Dermis microvascular lymphatic vessel endothelial cell (primary cell): Measurements from ENCODE around the gene NUAK1. TPM values are rescaled to one million over a fixed set of nuclear protein-coding genes. Genes with fewer than 3 reads are reported as not detected.

ENCODE experiments used
- DNase-seq, 2 donors: peaks; one replicate each; pipeline versions ENCODE4 v3.0.0 to v3.0.0-alpha.2; 2010; ENCODE audit warnings: low read depth in 2 of 2
- total RNA-seq: library from RNA; depleted of rRNA; stranded (reverse); fragments of >200 nt; gene quantifications from 2 replicates; pipeline ENCODE4 v1.2.1, GENCODE V29; 2014

The NUAK1 gene
- total RNA-seq, result 22.2 and 24.8 TPM in 2 replicates

- peak; percentile 80 to 90 for DNase-seq
These were observed at the start of gene NUAK1 for GRCh38 chr12:106138633-106139421. TSS of gene NUAK1 (minus strand) at chr12:106138954. CDS start at chr12:106138653, 301 bp downstream.

GRCh38 chr12:106188256-106188655 lies 49.5 kb upstream of the NUAK1 start:
- DNase-seq, result no peak

GRCh38 chr12:106187842-106188241 lies 49.1 kb upstream of the NUAK1 start:
- DNase-seq, result no peak

GRCh38 chr12:106187155-106187789 lies 48.5 kb upstream of the NUAK1 start:
- no peak for DNase-seq

- DNase-seq, result no peak
These were observed 45.0 kb upstream of the NUAK1 start for GRCh38 chr12:106183735-106184134.

GRCh38 chr12:106181401-106182114 lies 42.8 kb upstream of the NUAK1 start:
- DNase-seq, result no peak

- DNase-seq, result no peak
These were observed 40.3 kb upstream of the NUAK1 start for GRCh38 chr12:106179086-106179485.

GRCh38 chr12:106178562-106178961 lies 39.8 kb upstream of the NUAK1 start:
- DNase-seq, result no peak

GRCh38 chr12:106176560-106176959 lies 37.8 kb upstream of the NUAK1 start:
- DNase-seq, result no peak

GRCh38 chr12:106174876-106175275 lies 36.1 kb upstream of the NUAK1 start:
- no peak for DNase-seq

- DNase-seq, result no peak
These were observed 34.7 kb upstream of the NUAK1 start for GRCh38 chr12:106173442-106173841.

GRCh38 chr12:106171117-106171750 lies 32.5 kb upstream of the NUAK1 start:
- no peak for DNase-seq

GRCh38 chr12:106170285-106170684 lies 31.5 kb upstream of the NUAK1 start:
- DNase-seq, result peak in 1 of 2 donors; percentile 1

- no peak for DNase-seq
These were observed 25.0 kb upstream of the NUAK1 start for GRCh38 chr12:106163712-106164111.

- no peak for DNase-seq
These were observed 22.7 kb upstream of the NUAK1 start for GRCh38 chr12:106161491-106161890.

GRCh38 chr12:106160915-106161314 lies 22.2 kb upstream of the NUAK1 start:
- no peak for DNase-seq

- no peak for DNase-seq
These were observed 19.0 kb upstream of the NUAK1 start for GRCh38 chr12:106157802-106158201.

GRCh38 chr12:106154751-106155273 lies 16.1 kb upstream of the NUAK1 start:
- no peak for DNase-seq

- DNase-seq, result no peak
These were observed 13.6 kb upstream of the NUAK1 start for GRCh38 chr12:106152334-106152733.

- no peak for DNase-seq
These were observed 11.8 kb upstream of the NUAK1 start for GRCh38 chr12:106150555-106150954.

- no peak for DNase-seq
These were observed 10.5 kb upstream of the NUAK1 start for GRCh38 chr12:106149096-106149784.
